Activated CD8-positive, alpha-beta memory T cell treated with anti-CD3 and anti-CD28 coated beads for 36 hours (primary cell): ENCODE measurements around the gene EGFLAM. TPM values are rescaled to one million over a fixed set of nuclear protein-coding genes. Genes with fewer than 3 reads are reported as not detected.

ENCODE experiments used
- CTCF ChIA-PET: fragments of 350-600 bp; sonication (Branson Sonifier 250); formaldehyde crosslinking; loops from one replicate; lab custom pipeline; 2021; ENCODE audit warnings: antibody characterized with exemption; lab: Charles Lee
- POLR2A ChIA-PET: fragments of 350-600 bp; sonication (Branson Sonifier 250); formaldehyde crosslinking; loops from one replicate; lab custom pipeline; 2021; ENCODE audit warnings: antibody characterized with exemption; lab: Charles Lee
- total RNA-seq, 2 experiments: library from RNA; stranded (reverse); gene quantifications; one replicate each; pipeline ENCODE4 v1.2.3, GENCODE V29; 2021

Gene EGFLAM
- total RNA-seq, 2 experiments from 2014 or later, result not detected

GRCh38 chr5:38478878-38479277 is 220.5 kb downstream of the EGFLAM start:
- POLR2A ChIA-PET, result no interaction called here
- CTCF ChIA-PET, result no interaction called here

- ChIA-PET POLR2A (no interaction called here), CTCF (no interaction called here)
These were observed 221.1 kb downstream of the EGFLAM start for GRCh38 chr5:38479315-38479904.

DNA sequence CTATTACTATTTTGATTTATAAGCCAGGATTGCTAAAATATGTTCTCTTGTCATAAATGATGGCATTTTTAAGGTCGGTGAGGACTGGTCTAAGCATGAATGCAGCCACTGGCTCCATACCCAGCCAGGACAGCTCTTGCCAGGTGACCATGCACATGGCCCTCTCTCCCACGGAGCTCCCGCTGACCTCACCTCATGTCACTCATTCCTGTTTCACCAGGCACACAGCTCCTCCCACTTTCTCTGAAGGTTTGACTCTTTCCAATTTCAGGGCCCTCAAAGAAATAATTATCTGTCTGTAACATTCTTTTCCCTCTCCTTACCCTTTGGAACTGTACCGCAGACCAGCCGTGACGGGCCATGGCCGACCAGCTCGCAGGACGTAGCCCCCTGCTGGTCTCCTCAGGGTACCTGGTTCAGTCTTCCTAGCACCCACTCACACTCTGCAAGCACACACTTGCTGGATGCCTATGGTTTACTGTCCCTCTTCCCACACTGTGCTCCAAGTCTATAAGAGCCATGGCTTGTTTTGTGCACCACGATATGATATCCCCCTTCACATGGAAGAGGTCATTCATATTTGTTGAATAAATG is 225.5 kb downstream of the EGFLAM start:
- ChIA-PET CTCF (no interaction called here), POLR2A (no interaction called here)

DNA sequence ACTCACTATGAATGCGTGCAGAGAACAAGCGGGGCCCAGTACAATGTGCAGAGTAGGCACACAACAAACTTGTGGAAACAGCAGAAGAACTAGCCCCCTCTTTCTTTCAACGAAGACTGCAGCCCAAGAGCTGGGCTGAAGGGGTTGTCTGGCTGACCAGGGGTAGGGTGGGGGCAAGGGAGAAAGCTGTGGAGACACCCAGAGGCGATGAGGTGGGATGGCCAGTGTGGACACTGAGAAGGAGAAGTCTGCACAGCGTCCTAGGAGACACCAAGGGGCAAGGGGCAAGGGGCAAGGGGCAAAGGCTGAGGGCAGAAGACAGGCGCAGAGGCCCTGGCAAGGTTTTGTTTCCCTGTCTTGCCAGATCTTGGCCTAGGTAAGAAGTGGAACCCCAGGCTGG is 235.8 kb downstream of the EGFLAM start:
- ChIA-PET POLR2A (no interaction called here), CTCF (no interaction called here)

DNA sequence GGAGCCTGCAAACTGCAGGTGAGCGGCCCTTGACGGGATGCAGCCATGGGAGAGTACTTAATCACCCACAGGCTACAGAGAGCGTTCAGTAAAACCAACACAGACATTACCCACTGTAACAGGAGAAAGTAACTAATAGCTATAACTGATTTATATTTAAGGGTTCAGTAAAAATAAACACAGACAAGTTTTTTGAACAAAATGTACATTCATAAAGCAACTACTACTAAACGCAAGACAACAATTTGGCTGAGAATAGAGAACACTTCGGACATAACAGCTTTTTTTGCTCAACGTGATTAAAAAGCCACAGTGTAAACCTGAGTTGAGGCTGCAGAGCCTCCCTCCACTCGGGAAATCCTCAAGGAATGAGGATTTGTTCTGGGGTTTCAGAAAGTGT is 236.4 kb downstream of the EGFLAM start:
- ChIA-PET POLR2A (no interaction called here), CTCF (no interaction called here)

DNA sequence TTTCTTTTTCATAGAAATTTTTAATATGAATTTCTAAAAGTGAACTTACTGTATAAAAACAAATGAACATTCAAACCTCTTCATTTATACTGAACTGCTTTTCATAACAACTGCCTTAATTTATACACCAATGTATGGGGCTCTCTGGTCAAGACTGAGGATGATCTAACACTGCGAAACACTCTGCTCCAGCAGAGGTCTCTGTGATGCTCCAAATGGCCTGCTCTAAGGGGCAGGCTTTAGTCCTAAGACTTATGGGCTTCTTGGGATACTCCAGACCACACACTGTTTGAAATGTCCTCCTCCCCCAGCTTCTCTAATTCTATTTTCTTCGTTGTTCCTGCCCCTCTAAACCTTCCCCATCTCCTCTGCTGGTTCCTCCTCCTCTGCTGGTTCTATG is 239.6 kb downstream of the EGFLAM start:
- ChIA-PET CTCF (no interaction called here), POLR2A (no interaction called here)

GRCh38 chr5:38500573-38501260 is 242.4 kb downstream of the EGFLAM start:
- POLR2A ChIA-PET, result no interaction called here
- CTCF ChIA-PET, result no interaction called here

- POLR2A ChIA-PET, result no interaction called here
- CTCF ChIA-PET, result no interaction called here
These were observed 247.9 kb downstream of the EGFLAM start for GRCh38 chr5:38506302-38506701.

DNA sequence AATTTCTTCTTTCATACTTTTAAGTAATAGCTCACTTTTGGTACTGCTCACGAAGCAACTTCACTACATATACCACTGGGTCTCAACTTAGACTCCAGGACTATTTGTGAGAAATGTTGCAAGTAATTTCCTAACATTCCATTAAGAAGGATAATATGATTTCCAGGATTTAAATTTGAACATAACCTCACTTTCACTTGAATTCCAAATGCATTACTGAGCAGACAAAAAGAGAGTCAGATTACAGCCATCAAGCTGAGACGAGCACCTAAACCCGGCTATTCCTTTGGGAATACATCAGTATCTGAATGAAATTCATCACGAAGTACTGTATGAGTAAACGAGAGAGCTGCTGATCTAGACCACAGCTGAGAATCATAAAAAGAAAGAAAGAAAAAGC is 250.8 kb downstream of the EGFLAM start:
- ChIA-PET POLR2A (no interaction called here), CTCF (no interaction called here)
